EL (cell line): ENCODE results near the gene MYH10.
"Not testable (repeated sequence)": the region's sequence is repeated elsewhere in the genome, so short reads cannot be mapped to it uniquely, and the experiment has no call there.

Experiments
- DNase-seq: peaks from one replicate; pipeline ENCODE4 v3.0.0-alpha.2; 2016

The MYH10 gene

DNA sequence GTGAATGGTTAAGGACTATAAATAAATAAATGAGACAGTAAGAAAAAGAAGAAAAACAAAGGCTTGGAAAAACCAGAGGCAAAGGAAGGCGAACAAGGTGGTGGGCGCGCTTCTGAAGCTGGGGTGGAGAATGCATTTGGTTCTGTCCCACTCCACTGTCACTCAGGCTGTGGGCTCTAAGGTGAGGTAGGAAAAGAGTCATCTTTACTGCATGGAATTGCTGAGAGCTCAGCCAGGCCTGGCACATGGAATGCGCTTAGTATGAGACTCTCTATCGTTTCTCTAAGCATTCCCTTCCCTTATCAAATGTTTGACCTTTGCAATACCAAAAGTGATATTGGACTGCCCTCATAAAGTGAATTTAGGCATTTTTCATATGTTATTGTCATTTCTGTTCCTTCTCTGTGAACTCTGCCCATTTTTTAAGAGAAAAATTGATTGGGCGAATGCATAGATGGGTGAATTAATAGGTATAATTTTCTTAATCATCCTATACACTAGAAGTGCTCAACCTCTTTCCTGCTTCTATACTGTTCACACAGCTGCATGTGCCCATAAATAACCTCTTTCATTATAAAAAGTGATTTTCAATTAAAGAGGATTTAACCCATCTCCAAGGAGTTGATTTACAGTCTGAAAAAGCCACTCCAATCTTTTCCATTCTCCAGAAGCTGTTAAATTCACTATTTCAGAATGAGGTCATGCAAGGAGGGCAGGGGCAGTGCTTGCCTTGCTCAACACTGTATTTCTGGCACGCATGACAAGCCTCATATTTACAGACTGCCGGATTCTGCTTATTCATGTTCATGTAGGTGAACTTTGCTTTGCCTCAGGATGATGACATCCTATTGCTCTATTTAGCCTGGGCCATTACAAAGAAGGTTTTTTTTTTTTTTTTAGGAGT lies 87.7 kb downstream of the MYH10 start:
- peak; percentile 6 for DNase-seq

DNA sequence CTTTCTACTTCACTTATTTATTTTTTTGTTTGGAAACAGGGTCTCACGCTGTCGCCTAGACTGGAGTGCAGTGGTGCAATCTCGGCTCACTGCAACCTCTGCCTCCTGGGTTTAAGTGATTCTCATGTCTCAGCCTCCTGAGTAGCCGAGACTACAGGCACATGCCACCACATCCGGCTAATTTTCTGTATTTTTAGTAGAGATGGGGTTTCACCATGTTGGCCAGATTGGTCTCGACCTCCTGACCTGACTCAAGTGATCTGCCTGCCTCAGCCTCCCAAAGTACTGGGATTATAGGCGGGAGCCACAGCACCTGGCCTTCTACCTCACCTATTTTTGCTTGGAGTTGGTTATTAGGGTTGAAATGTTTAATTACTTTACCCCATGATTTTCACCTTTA lies 90.5 kb downstream of the MYH10 start:
- DNase-seq = not testable (repeated sequence)

DNA sequence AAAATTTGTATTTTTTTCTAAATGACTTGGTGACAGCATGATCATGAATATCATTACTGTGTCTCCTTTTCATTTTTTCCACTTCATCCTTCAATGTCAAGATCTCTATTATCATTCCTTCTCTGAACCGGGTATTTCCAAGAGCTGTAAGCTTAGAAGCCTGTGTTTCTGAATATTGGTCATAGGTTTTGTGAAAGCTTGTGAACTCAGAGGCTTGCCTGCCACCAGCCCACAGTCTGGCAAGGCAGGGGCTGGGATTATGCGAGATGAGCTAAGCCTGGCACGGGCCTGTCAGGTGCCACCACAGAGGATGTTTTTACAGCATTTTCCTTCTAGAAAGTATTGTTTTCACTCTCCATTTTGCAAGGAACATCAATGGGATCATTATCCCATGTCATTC lies 92.8 kb downstream of the MYH10 start:
- DNase-seq = no peak

DNA sequence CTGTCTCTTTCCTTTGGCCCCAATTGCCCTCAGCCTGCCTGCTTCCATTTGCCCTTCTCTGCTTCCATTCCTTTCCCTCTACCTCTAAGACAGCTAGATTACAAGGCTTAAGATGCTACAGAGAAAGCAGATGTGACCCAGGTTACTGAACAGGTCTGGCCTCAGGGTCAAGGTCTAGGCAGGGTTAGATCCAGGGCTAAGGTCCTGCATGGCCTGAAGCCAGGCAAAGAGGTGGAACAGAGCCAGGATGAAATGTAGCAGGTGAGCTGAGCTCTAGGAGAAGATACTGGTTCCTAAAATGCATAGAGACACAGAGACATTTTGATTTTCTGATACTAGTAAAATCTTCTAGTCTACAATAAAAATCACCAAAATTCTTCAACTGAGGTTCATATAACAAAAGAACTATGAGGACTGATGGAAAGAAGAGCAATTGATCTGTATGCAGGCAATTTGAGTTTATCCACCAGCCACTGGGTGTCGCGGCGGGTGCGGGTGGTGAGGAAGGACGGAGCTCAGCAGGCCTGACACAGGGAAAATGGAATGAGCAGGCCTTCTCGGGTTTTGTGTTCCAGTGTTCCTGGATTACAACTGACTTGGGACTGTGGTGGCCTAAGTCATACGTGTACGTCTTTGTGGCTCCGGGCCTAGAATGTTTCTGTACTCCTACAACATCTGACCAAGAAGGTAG lies 95.9 kb downstream of the MYH10 start:
- no peak for DNase-seq

DNA sequence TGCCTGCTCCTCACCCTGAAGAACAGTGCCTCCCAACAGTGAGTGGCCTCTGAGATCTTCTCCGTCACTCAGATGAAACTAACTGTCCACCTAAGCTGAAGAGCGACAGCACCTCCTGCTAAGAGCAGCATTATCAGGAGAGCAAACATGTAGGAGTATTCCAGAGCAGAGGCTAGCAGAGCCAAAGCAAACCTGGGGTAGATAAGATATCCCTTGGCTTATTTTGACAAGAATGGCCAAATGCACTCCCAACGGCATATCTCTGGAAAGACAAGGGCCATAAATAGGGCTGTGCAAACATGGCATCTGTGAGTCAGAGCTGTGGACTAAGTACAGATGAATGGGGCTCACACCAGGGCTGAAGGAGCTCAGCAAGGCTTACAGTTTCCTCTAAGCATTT lies 98.5 kb downstream of the MYH10 start:
- no peak for DNase-seq

DNA sequence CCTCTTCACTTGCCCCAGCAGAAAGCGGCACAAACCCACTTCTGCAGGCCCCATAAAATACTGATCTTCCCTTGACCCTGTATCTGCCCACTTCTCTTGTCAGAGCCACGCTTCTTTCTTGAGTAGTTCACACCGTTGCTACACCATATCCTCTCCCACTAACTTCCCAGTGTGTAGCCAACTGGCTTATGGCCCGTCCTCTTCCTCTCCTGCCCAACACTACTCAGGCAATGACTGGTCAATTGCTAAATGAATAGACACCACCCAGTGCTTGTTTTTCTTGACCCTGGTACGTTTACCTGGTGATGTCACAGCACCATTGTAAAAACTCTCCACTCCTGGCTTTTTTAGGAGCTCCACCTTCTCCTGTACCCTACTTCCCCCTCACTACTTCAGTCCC lies 107.9 kb downstream of the MYH10 start:
- no peak for DNase-seq

DNA sequence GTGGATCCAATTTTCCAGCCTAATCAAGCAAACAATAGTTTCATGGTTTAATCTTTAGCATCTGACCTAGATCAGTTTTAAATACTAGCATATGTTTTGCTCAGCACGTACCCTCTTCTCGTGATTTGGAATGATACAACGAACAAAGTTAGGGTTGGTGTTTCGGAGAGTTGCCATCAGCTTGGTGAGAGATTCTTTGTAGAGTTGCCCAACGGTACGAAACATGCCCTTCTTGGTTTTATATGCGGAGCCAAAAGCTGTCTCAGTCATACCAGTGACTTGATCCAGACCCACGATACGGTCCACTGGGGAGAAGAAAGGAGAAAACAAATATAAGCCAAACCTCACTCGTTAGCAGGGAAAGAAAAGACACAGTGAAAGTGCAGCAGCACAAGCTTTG lies 109.5 kb downstream of the MYH10 start:
- DNase-seq = no peak

DNA sequence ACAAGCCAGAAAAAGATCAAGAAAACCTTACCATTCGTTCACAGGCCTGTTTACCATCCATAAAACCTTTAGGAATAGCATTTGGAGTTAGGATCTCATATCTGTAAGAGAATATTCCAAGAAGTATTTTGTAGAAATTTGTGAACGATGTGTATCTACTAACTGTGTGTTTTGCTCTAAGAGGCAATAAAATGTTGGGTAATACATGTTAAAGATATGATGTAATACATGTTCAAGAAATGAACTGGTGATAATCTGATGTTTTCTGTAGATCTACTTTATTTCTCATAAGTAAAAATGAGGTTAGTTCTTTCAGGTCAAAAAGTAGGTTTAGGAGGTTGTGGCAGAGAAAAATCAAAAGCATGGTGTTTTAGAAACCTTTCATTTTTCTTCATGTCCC lies 111.7 kb downstream of the MYH10 start:
- no peak for DNase-seq

DNA sequence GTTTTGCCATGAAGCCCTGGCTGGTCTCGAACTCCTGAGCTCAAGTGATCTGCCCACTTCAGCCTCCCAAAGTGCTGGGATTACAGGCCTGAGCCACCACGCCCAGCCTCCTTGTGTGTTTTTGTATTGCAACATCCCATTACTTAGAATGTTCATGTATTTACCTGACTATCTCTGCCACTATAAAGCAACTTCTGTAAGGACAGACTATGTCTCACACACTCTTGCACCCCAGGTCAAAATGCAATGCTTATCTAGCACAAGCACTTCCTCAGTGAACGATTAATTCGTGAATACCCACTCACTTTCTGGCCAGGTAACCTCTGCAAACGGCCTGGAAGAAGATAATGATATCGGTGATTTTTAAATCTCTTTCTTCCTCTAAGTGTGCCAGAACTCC lies 112.2 kb downstream of the MYH10 start:
- no peak for DNase-seq

DNA sequence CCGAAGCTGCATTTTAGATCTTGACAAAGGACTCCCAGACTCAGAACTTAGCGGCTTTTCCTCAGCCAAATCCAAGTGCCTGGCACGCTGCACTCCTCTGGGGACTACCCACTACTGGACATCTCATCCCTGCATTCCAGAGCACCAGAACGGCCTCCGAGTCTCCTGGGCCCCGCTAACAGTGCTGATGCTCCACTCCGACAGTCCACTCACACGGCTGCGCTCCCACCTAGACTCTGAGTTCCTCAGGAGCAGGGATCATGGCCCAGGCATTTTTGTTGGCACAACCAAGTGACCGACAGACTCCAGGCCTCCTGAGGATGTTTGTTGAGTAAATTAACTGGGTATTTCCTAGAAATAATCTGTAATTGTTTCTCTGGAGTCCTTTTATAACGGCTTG lies 115.7 kb downstream of the MYH10 start:
- DNase-seq = no peak

DNA sequence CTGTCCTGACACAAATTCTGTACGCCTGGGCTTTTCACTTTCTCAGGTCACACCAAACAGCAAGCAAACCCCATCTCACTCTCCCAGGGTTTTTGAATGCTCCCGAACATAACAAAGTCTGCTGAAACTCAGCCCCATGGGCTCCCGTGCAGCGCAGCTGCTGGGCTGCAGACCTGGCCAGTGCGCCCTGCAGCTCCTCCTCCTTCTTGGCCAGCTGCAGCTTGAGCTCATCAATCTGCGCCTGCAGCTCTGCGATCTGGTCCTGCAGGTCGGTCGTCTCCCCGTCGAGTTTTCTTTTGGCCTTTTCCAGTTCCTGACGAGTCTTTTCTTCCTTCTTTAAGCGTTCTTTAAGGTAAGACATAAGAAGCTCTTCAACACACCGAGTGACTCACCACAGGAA lies 124.4 kb downstream of the MYH10 start:
- no peak for DNase-seq

DNA sequence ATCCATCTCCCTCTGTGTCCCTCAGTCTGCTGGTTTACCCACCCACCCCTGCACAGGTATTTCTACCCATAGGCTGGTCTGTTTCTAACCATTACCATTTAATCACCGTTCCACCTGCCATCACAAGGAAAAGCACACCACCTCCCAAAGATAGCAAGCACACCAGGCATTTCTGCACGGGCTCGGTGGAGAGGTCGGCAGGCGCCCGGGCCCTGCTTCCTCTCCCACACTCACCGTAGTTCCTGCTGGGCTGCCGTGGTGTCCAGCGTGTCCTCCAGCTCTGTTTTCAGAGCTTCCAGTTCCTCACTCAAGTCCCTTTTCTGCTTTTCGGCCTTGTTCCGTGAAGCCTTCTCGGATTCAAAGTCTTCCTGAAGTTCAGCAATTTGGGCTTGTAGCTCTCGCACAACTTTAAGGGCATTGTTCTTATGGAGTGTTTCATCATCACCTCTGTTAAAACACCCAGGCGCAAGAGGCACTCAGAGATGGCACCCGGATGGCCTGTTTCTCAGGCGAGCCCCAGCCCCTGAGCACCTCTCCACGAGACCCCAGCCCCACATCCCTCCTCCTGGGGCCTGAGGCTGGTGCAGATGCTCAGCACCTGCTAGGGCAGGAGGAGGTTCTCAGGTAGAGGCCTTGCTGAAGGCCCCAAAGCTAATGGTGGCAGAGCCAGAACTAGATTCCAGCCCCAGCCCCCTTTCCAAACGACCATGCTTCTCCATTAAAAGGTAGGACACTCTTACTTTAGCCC lies 125.9 kb downstream of the MYH10 start:
- DNase-seq = no peak

DNA sequence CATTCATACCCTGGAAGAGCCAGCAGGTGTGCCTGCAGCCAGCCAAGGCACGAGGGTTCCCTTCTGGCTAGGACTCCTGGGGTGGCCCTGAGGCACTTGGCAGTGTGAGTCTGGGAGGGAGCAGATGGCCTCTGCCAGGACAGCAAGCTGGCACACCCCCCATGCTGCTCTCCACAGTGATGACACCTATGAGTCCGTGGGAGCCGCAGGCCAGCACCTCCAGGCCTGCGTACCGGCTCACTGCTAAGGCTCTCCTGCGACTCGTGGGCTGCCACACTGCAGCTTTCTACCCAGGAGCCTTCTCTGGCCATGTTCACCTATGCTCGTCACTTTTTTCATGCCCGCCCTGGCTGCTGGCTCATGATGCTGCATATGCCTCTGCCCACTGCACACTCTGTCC lies 126.7 kb downstream of the MYH10 start:
- DNase-seq = no peak

DNA sequence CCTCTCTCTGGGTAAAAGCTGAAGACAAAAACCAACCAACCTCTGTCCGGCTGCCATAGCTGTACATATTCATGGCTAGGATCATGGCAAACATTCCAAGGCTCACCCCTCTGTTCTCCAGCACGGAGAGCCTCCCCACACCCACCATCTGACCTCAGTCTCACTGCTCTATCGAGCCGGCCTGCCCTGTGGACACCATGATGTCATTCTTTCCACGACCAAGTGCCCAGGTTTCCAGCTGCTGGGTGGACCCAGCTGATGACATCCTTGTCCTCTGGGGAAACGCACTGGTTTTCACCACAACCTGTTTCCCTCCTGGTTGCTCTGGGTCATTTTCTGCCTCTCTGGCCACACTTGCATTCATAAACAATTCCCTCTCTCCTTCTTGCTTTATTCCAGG lies 127.2 kb downstream of the MYH10 start:
- no peak for DNase-seq

DNA sequence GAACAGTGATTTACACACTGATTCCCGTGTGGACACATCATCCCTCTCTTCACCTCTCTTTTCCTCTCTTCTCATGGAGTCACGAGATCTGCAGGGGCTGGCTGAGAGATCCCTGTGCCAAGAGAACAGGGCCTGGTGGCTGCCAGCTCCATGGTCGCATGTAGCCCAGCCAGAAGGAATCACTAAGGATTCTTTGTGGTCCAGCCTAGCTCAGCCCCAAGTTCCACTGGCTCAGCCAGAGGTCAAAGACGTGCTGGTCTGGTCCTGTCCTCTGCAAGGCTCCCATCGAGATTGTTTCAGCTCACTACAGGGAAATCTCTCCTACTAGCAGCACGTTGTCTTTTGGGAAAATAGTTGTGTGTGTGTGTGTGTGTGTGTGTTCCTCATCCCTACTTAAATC lies 128.4 kb downstream of the MYH10 start:
- no peak for DNase-seq

DNA sequence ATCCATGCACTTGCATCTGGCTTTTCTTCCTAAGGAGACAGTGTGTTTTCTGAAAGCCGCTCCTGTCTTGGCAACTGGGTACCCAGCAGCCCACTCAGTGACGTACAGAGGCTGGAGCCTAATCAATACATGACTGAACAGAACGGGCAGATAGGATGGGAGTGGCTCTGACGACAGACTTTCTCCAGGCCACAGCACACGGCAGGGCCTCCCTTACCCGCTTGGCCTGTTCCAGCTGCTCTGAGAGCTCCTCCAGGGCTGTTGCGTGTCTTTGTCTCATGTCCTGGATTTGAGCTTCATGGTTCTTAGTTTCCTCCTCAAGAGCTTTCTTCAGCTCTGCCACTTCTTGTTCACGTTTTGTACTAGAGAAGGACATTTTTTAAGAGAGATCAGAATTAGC lies 129.9 kb downstream of the MYH10 start:
- DNase-seq = no peak

DNA sequence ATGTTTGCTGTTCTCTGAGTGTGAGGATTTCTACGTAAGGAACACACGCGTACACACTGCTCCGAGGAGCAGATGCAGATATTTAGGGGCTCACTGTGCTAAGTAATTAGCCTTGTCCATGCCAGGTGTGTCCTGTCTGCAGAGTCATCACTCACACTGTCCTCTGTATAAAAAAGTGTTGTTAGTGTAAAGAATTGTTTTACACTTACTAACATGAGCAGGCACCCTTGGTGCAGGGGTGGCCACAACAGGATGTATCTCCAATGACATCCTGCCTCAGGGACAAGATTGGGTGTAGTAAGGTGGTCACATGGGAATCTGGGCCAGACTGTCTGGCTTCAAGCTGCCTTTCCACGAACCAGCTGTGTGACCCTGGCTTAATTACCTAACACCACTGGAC lies 130.9 kb downstream of the MYH10 start:
- DNase-seq = no peak

DNA sequence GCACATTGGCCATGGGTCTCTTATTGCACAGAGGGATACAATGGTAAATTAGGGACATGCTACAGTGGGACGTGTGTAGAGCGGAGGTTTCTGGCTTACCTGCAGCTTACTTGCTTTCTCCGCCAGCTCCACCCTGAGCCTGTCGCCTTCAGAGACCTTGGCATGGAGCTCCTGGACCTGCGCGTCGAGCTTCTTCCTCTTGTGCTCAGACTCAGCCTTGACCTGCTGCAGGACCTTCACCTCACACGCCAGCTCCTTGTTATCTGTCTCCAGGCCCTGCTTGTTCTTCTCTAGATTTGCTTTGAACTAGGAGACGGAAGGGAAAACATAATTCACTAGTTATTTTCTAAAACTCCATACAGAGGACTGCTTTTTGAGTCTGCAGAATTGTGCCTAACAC lies 131.4 kb downstream of the MYH10 start:
- no peak for DNase-seq

DNA sequence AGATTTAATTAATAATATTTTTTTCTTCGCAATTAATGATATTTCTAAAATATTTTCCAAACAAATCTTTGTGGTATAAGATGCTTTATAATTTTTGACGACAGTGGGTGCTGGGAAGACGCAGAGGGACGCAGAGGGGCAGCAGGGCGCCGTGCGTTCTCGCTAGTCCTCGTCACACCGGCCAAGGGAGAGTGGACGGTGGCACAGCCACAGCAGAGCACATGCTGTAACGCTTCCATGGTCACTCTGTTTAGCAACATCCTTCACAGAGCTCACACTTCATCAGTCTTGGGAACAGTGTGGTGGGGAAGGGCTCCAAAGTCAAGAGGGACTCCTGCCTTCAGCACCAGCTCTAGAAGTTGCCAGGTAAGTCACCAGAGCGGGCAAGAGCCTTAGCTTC lies 134.4 kb downstream of the MYH10 start:
- no peak for DNase-seq

DNA sequence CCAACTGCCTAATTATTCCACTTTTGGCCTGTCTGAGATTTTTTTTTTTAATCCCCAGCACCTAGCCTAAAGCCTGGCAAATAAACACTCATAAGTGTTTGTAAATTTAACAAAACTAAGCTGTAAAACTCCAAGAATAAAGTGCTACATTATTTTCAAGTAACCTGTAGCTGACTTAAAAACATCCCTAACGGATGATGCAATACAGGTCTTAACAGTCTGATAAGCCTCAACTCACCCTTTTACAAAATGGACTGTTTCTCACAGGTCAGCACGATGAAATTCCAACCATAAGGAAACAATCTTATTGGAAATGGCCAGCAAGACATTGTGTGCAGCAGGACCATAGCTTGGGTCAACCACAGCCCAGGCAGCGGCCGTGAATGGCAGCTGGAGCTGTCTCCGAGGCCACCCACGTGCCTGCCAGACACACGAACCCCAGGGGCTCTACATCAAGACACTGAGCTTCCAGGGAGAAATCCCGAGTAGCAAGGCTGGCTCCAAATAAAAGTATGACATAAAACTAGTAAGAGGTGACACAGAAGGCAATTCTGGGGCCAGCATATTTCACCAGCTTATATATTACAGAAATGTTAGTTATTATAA lies 135.9 kb downstream of the MYH10 start:
- DNase-seq = no peak

DNA sequence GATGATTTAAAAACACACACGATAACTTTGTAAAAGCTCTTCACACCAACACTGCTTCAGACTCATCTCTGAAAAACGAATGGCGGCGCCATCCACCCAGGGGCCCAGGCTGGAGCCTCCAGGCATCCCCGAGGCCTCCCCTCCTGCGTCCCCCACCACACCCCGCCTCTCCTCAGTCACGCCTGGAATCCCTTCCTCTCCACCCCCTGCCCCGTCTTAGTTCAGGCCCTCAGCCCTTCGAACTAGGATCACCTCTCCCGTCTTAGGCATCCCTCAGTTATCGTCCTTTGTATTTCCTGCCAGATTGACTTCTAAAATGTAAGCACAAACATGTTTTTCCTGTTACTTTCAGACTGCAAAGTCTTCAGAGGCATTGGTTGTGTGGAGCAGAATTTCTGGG lies 136.5 kb downstream of the MYH10 start:
- DNase-seq = no peak

DNA sequence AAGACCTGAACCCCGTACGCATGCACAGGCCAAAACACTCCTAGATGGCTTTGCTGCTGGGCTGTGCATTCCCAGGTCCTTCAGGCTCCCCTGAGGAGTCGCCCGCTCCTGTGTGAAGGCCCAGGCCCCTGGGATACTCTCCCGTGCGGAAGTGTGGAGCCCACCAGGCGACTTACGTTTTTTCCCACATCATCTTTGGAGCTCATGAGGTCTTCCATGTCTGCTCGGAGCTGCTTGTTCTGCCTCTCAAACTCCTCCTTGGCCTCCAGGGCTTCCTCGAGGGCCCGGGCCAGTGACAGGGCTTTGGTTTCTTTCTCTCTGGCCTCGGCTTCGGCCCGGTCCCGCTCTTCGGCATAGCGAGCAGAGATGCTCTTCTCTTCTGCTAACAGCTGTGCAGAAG lies 138.4 kb downstream of the MYH10 start:
- no peak for DNase-seq

DNA sequence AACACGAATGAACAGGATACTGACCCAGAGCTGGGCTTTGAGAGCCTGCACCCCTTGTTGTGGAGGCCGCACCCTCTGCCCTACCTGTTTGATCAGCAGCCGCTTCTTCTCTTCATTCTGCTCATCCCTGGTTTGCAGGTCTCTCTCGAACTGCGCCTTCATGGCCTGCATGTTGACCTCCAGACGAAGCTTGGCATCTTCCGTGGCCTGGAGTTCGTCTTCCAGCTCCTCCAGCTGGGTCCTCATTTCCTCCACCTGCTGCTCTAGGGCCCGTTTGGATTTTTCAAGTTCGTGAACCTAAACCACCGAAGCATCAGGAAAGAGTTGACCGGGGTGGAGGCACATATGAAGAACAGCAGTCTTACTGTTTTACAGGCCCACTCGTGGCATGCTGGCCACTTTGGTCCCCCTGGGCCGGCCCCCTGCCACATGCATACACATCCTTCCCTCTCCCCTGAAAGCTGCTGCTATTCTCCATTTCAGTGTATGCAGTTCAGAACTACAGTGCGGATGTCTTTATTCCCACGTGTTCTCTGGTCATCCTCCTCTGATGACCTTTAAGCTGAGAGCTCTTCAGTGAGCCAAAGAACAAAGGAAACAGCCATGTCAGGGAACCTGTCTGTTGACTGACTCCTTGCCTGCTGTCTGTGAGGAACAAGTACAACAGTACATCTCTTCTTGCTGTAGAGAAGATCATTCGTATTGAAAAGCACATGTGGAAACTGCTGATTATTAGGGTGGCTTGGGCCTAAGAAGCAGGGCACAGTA lies 140.1 kb downstream of the MYH10 start:
- no peak for DNase-seq
